CD4-positive, alpha-beta T cell (primary cell): ENCODE results near the gene GAGE13. TPM values are rescaled to one million over a fixed set of nuclear protein-coding genes. Genes with fewer than 3 reads are reported as not detected.
A peak's percentile ranks its signal among the peaks of the same experiment; 100 is the strongest.

Source experiments
- ATAC-seq: fragments of 200-7000 bp; cut with Tn5 transposase; one replicate; pipeline ENCODE4 v1.10.0; 2022; ENCODE audit warnings: mild to moderate bottlenecking; ENCODE audit not compliant: poor library complexity
- CTCF ChIA-PET: fragments of 350-600 bp; sonication (Branson Sonifier 250); formaldehyde crosslinking; loops from one replicate; lab custom pipeline; 2021; ENCODE audit warnings: antibody characterized with exemption, inconsistent platforms; lab: Charles Lee
- POLR2A ChIA-PET: fragments of 350-600 bp; sonication (Branson Sonifier 250); formaldehyde crosslinking; loops from one replicate; lab custom pipeline; 2021; ENCODE audit warnings: antibody characterized with exemption, inconsistent platforms; lab: Charles Lee
- DNase-seq, 14 experiments: peaks; one replicate each; pipeline ENCODE4 v3.0.0-alpha.2; 2013 to 2020; ENCODE audit warnings: mixed read lengths in 2 of 14
- H3K27ac ChIP-seq, 2 donors: one replicate each; pipeline versions ENCODE4 v1.5.1 to v1.7.0; 2013; ENCODE audit warnings: low read length in 2 of 2, low read depth in 1 of 2, mild to moderate bottlenecking in 1 of 2
- H3K27me3 ChIP-seq, 2 experiments: 1 replicate in 1 of 2; 2 replicates in 1 of 2; pipeline versions ENCODE4 v1.6.1 to v1.7.0; 2013; ENCODE audit warnings: low read length in 2 of 2, control low read depth in 1 of 2, mild to moderate bottlenecking in 1 of 2, moderate library complexity in 1 of 2; ENCODE audit not compliant: insufficient read depth in 2 of 2, control insufficient read depth in 1 of 2
- H3K36me3 ChIP-seq: one replicate; pipeline ENCODE4 v1.6.1; 2013; ENCODE audit warnings: low read length, control low read depth; ENCODE audit not compliant: insufficient read depth
- H3K4me1 ChIP-seq: one replicate; pipeline ENCODE4 v1.6.1; 2013; ENCODE audit warnings: low read length, control low read depth; ENCODE audit not compliant: insufficient read depth
- H3K4me3 ChIP-seq: one replicate; pipeline ENCODE4 v1.5.1; 2013; ENCODE audit warnings: mild to moderate bottlenecking, low read length, moderate library complexity
- H3K9me3 ChIP-seq, 2 experiments: 1 replicate in 1 of 2; 2 replicates in 1 of 2; pipeline versions ENCODE4 v1.6.1 to v1.7.0; 2013; ENCODE audit warnings: low read length in 2 of 2, mild to moderate bottlenecking in 2 of 2, control low read depth in 1 of 2, moderate library complexity in 1 of 2; ENCODE audit not compliant: control insufficient read depth in 1 of 2, insufficient read depth in 1 of 2
- H3K27ac Mint-ChIP-seq: one replicate; pipeline ENCODE4 v1.8.0; 2020; ENCODE audit warnings: mixed read lengths
- H3K27me3 Mint-ChIP-seq: one replicate; pipeline ENCODE4 v1.8.0; 2021; ENCODE audit warnings: mixed read lengths
- H3K36me3 Mint-ChIP-seq: one replicate; pipeline ENCODE4 v1.8.0; 2021; ENCODE audit warnings: low read depth, mixed read lengths
- H3K4me1 Mint-ChIP-seq: one replicate; pipeline ENCODE4 v1.8.0; 2021; ENCODE audit warnings: low read depth, mixed read lengths
- H3K4me3 Mint-ChIP-seq: one replicate; pipeline ENCODE4 v1.8.0; 2020; ENCODE audit warnings: mild to moderate bottlenecking, mixed read lengths
- H3K9me3 Mint-ChIP-seq: one replicate; pipeline ENCODE4 v1.8.0; 2020; ENCODE audit warnings: mixed read lengths
- intact Hi-C, 2 experiments: fragments of 100-400 bp; cut with DNase I in 1 of 2; cut with micrococcal nuclease in 1 of 2; formaldehyde crosslinking; loops; one replicate each; pipeline versions ENCODE4 v1.15.1 to v1.9.0; 2023 to 2025; cut with DNase I, micrococcal nuclease
- total RNA-seq, 174 experiments: library from RNA in 2 of 174; stranded (reverse) in 2 of 174; gene quantifications; one replicate each; pipeline ENCODE4 v1.2.3 and lab custom pipeline; 2021 to 2026
- TF ChIP-seq, protein P1 (sequence below): fragments of 200-600 bp; IDR thresholded peaks from one replicate; pipeline ENCODE4 v1.8.0; 2022; ENCODE audit warnings: antibody characterized with exemption, mild to moderate bottlenecking

The GAGE13 gene
- total RNA-seq, 2 experiments from 2014 or later = not detected

DNA sequence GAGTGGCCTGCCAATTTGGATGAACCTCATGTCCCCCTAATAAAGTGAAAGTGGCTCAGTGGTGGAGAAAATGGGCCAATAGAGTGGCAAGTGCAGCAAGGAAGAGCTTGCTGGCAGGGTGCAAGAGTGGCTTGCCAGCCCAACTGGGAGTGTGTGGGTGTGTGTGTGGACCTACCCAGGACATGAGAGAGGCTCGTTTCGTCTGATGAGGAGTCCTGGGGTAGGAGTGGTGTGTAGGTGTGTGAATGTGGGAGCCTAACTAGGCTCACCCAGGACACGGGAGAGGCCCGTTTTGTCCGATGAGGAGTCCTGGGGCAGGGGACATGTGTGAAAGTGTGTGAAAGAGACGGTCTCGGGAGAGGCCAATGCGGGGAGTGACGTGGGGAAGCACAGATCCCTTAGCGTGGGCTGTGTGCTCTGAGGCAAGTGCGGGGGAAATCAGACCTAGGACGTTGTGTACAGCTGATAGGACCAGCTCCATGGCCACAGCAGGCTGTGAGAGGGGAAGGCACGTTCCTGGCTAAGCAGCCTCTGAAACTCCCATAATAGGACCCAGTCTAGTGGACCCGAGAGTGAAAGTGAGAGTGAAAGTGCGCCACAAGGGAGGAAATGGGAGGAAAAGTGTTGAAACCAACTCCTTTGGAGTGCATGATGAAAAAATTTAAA, 22.6 kb upstream of the GAGE13 start:
- peaks cover 21% of the 10 kb centered on the region for H3K4me1 ChIP-seq
- no peaks in the 10 kb centered on the region for H3K27me3 Mint-ChIP-seq

DNA sequence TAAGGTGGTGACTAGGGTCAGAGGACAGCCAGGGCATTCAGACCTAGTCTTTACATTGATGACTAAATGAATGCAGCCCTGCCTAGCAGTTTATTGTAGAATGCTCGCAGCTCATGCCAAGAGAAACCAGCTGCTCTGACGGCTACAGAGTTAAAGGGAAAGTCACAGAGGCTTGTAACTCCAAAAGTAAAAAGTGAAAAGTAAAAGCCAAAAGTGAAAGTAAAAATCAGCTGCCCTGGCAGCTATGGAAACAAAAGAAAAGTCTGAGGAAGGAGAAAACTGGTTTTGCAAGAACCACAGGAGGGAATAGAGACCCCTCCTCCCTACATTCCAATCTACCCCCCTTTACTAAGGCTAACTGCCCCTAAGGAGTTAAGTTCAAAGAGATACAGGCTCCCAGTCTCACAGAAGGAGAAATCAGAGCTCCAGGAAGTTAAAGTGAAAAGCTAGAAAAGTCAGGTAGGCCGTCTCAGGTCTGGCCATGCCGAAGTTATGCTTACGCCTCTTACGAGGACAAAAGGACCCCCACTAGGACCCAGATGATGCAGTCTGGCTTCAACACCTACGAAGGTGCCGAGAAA, 21.9 kb upstream of the GAGE13 start:
- Mint-ChIP-seq H3K27ac (peak overlapping the region; percentile 98), H3K4me1 (peaks cover 25% of the 10 kb centered on the region), H3K9me3 (no peaks in the 10 kb centered on the region), H3K36me3 (no peaks in the 10 kb centered on the region), H3K4me3 (peak overlapping the region; percentile 88), H3K27me3 (no peaks in the 10 kb centered on the region)
- intact Hi-C loops = loop anchor here (5.0 kb wide), 2 partner anchors 37 to 507 kb away; partner anchors contain the start of gene HDAC6 (in 1 of the 2)
- TF ChIP-seq, protein P1, sequence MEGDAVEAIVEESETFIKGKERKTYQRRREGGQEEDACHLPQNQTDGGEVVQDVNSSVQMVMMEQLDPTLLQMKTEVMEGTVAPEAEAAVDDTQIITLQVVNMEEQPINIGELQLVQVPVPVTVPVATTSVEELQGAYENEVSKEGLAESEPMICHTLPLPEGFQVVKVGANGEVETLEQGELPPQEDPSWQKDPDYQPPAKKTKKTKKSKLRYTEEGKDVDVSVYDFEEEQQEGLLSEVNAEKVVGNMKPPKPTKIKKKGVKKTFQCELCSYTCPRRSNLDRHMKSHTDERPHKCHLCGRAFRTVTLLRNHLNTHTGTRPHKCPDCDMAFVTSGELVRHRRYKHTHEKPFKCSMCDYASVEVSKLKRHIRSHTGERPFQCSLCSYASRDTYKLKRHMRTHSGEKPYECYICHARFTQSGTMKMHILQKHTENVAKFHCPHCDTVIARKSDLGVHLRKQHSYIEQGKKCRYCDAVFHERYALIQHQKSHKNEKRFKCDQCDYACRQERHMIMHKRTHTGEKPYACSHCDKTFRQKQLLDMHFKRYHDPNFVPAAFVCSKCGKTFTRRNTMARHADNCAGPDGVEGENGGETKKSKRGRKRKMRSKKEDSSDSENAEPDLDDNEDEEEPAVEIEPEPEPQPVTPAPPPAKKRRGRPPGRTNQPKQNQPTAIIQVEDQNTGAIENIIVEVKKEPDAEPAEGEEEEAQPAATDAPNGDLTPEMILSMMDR = no peak
- no peaks in the 10 kb centered on the region for H3K27me3 ChIP-seq
- CTCF ChIA-PET = no interaction called here
- peak; percentile 72 for ATAC-seq
- POLR2A ChIA-PET = interaction anchor here (0.9 to 2.5 kb wide), 11 partner anchors 8 to 369 kb away, joined by 3 to 41 read pairs (median 5); partner anchors contain the start of genes CCDC22, OTUD5, PPP1R3F and TFE3
- DNase-seq = peak in 6 of 14 experiments; percentile 2 to 51 (median 36)
- H3K27ac ChIP-seq = peak overlapping the region; percentile 26 to 63
- H3K36me3 ChIP-seq = no peaks in the 10 kb centered on the region
- H3K4me3 ChIP-seq = peak overlapping the region; percentile 58
- H3K9me3 ChIP-seq = no peaks in the 10 kb centered on the region
- peaks cover 21% of the 10 kb centered on the region for H3K4me1 ChIP-seq

More for the DNA sequence above, 22.6 kb upstream of the GAGE13 start:
- peak overlapping the region in 1 of 2 donors; percentile 63 for H3K27ac ChIP-seq
- peak overlapping the region; percentile 88 for H3K4me3 Mint-ChIP-seq
- no peaks in the 10 kb centered on the region for H3K9me3 Mint-ChIP-seq
- no peaks in the 10 kb centered on the region for H3K9me3 ChIP-seq
- H3K27ac Mint-ChIP-seq = peak overlapping the region; percentile 98
- ATAC-seq (peak; percentile 60), DNase-seq (peak in 8 of 14 experiments; percentile 7 to 61 (median 40))
- H3K36me3 ChIP-seq = no peaks in the 10 kb centered on the region
- ChIA-PET POLR2A (interaction anchor here (1.0 to 2.5 kb wide), 7 partner anchors 36 to 369 kb away, joined by 3 to 41 read pairs (median 7); partner anchors contain the start of genes CCDC22, OTUD5, PPP1R3F and TFE3), CTCF (interaction anchor here (1.6 kb wide), 1 partner anchor 116 kb away, joined by 3 read pairs; no protein-coding TSS in a partner anchor)
- TF ChIP-seq, protein P1 = no peak
- intact Hi-C loops = loop anchor here (5.0 kb wide), 2 partner anchors 36 to 506 kb away; partner anchors contain the start of gene HDAC6 (in 1 of the 2)
- H3K27me3 ChIP-seq = no peaks in the 10 kb centered on the region
- H3K36me3 Mint-ChIP-seq = no peaks in the 10 kb centered on the region
- peaks cover 25% of the 10 kb centered on the region for H3K4me1 Mint-ChIP-seq
- peak overlapping the region; percentile 58 for H3K4me3 ChIP-seq

DNA sequence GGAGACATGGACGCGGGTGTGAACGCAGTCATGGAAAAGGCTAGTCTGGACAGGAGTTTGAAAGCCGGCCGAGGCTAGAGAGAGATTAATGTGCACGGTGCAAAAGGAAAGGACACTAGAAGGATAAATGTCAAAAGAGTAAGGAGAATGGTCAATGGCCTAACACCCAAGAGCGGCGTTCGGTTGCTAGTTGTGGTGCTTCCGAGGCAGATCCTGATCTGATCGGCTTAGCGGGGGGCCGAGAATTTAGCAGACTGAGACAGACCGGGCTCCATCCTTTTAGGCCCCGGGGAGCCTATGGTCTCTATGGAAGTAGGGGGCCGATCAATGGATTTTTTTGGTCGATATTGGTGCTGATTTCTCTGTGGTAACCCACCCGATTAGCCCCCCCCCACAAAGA, 21.0 kb upstream of the GAGE13 start:
- H3K9me3 Mint-ChIP-seq = no peaks in the 10 kb centered on the region
- H3K27me3 Mint-ChIP-seq = no peaks in the 10 kb centered on the region
- Histone ChIP-seq H3K36me3 (no peaks in the 10 kb centered on the region), H3K4me3 (no peak overlapping the region), H3K4me1 (peaks cover 21% of the 10 kb centered on the region), H3K27ac (peak overlapping the region; percentile 26 to 63), H3K27me3 (no peaks in the 10 kb centered on the region), H3K9me3 (no peaks in the 10 kb centered on the region)
- no peak overlapping the region for H3K4me3 Mint-ChIP-seq
- H3K36me3 Mint-ChIP-seq = no peaks in the 10 kb centered on the region
- intact Hi-C loops = no loop called here
- ChIA-PET POLR2A (interaction anchor here (0.9 to 2.5 kb wide), 6 partner anchors 9 to 267 kb away, joined by 3 to 41 read pairs (median 4); partner anchors contain the start of genes TFE3 and WDR45), CTCF (no interaction called here)
- H3K4me1 Mint-ChIP-seq = peaks cover 25% of the 10 kb centered on the region
- ATAC-seq = no peak
- TF ChIP-seq, protein P1 = no peak
- H3K27ac Mint-ChIP-seq = peak overlapping the region; percentile 98
- DNase-seq = no peak
